ENCODE measurements around the gene PWWP2B.

The PWWP2B gene

GRCh38 chr10:132407846-132408278 is 10.9 kb downstream of the PWWP2B start:
- no peak for DNase-seq (ENCODE audit: insufficient read length, low spot score)
- TF ChIP-seq POLR2A (IDR thresholded peaks at IDR 0.05; ENCODE audit: low read depth, low read length): no peak
- no peak for FAIRE-seq

GRCh38 chr10:132408367-132408781 is 11.4 kb downstream of the PWWP2B start:
- DNase-seq (ENCODE audit: insufficient read length, low spot score) (no peak), FAIRE-seq (no peak)
- no peak for TF ChIP-seq POLR2A (IDR thresholded peaks at IDR 0.05; ENCODE audit: low read depth, low read length)

GRCh38 chr10:132408823-132409666 is 12.0 kb downstream of the PWWP2B start:
- DNase-seq (ENCODE audit: insufficient read length, low spot score) (no peak), FAIRE-seq (no peak)
- TF ChIP-seq POLR2A (IDR thresholded peaks at IDR 0.05; ENCODE audit: low read depth, low read length): no peak

GRCh38 chr10:132409667-132410028 is 12.6 kb downstream of the PWWP2B start:
- no peak for FAIRE-seq
- TF ChIP-seq POLR2A (IDR thresholded peaks at IDR 0.05; ENCODE audit: low read depth, low read length): no peak
- DNase-seq (ENCODE audit: insufficient read length, low spot score): no peak

- no peak for DNase-seq (ENCODE audit: insufficient read length, low spot score)
- FAIRE-seq: no peak
These were observed 13.2 kb downstream of the PWWP2B start for GRCh38 chr10:132410056-132410778.

GRCh38 chr10:132410779-132411532 is 14.0 kb downstream of the PWWP2B start:
- FAIRE-seq (no peak), DNase-seq (ENCODE audit: insufficient read length, low spot score) (no peak)
- TF ChIP-seq POLR2A (IDR thresholded peaks at IDR 0.05; ENCODE audit: low read depth, low read length): no peak

More at GRCh38 chr10:132410056-132410778, 13.2 kb downstream of the PWWP2B start:
- no peak for TF ChIP-seq POLR2A (IDR thresholded peaks at IDR 0.05; ENCODE audit: low read depth, low read length)

GRCh38 chr10:132411561-132412253 is 14.7 kb downstream of the PWWP2B start:
- TF ChIP-seq POLR2A (IDR thresholded peaks at IDR 0.05; ENCODE audit: low read depth, low read length): no peak
- FAIRE-seq: no peak
- DNase-seq (ENCODE audit: insufficient read length, low spot score): no peak

- FAIRE-seq: no peak
- TF ChIP-seq POLR2A (IDR thresholded peaks at IDR 0.05; ENCODE audit: low read depth, low read length): no peak
- DNase-seq (ENCODE audit: insufficient read length, low spot score): no peak
These were observed 15.6 kb downstream of the PWWP2B start for GRCh38 chr10:132412316-132413192.

GRCh38 chr10:132413226-132414205 is 16.5 kb downstream of the PWWP2B start:
- FAIRE-seq (no peak), DNase-seq (ENCODE audit: insufficient read length, low spot score) (no peak)
- no peak for TF ChIP-seq POLR2A (IDR thresholded peaks at IDR 0.05; ENCODE audit: low read depth, low read length)

- DNase-seq (ENCODE audit: insufficient read length, low spot score): no peak
- FAIRE-seq: no peak
- TF ChIP-seq POLR2A (IDR thresholded peaks at IDR 0.05; ENCODE audit: low read depth, low read length): no peak
These were observed 17.5 kb downstream of the PWWP2B start for GRCh38 chr10:132414402-132415016.

- DNase-seq (ENCODE audit: insufficient read length, low spot score) (no peak), FAIRE-seq (no peak)
- TF ChIP-seq POLR2A (IDR thresholded peaks at IDR 0.05; ENCODE audit: low read depth, low read length): no peak
These were observed 18.3 kb downstream of the PWWP2B start for GRCh38 chr10:132415255-132415654.
